ENCODE data around the gene PKM. TPM values are rescaled to one million over a fixed set of nuclear protein-coding genes. Genes with fewer than 3 reads are reported as not detected.

Gene PKM
- total RNA-seq, 1 donor from 2014 or later: 1,163 TPM

DNA sequence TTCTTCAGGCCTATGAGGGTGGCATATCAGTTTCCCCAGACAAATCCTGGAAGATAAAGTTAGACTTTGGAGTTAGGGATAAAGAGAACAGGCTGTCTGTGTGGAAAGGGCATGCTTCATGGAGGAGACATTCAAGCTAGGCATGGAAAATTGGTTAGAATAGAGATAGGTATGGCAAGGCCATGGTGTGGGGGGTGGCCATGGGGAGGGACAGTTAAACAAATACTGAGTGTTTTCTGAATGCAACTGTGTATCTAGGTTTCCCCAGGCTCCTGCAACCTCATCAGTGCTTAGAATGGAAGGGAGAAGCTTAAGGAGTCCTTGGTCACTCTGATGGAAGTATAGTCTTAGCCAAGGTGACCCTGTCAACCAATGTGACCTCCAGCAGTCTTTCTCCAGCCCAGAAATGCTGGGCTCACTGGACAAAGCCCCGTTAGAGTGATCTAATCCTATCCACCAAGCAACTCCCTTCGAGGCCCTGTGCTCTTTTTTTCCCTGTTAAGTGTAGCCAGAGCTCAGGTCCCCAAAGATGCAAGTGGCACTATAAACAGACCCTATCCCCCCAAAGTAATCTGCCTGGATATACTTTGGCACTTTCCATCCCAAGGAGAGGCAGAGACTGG is 5.5 kb upstream of the PKM start:
- peaks cover 28% of the 10 kb centered on the region for H3K4me1 Mint-ChIP-seq
- peaks cover 3% of the 10 kb centered on the region for H3K27me3 Mint-ChIP-seq (ENCODE audit: insufficient read depth, low read depth)
- Histone ChIP-seq H3K27me3 (peaks cover 97% of the 10 kb centered on the region), H3K4me1 (peaks cover 9% of the 10 kb centered on the region), H3K4me2 (no peak overlapping the region), H2AFZ (replicated peaks) (no peak overlapping the region), H3F3A (ENCODE audit: low read depth) (peaks cover 18% of the 10 kb centered on the region), H3K79me2 (ENCODE audit: low read depth) (no peaks in the 10 kb centered on the region), H3K36me3 (peaks cover 7% of the 10 kb centered on the region), H3K9ac (no peak overlapping the region), H3K9me3 (ENCODE audit: low read depth) (no peaks in the 10 kb centered on the region), H3K27ac (no peak overlapping the region), H3K4me3 (no peak overlapping the region), H4K20me1 (ENCODE audit: low read depth) (peaks cover 44% of the 10 kb centered on the region)
- H3K27ac Mint-ChIP-seq: no peak overlapping the region
- H3K9me3 Mint-ChIP-seq: no peaks in the 10 kb centered on the region
- no peak overlapping the region for H3K4me3 Mint-ChIP-seq
- H3K36me3 Mint-ChIP-seq: peaks cover 11% of the 10 kb centered on the region
- no peak for DNase-seq (ENCODE audit: low spot score)
- TF ChIP-seq EZH2phosphoT487 (IDR thresholded peaks at IDR 0.05): no peak
- TF ChIP-seq EZH2 (IDR thresholded peaks at IDR 0.05): no peak
- TF ChIP-seq, protein P1, sequence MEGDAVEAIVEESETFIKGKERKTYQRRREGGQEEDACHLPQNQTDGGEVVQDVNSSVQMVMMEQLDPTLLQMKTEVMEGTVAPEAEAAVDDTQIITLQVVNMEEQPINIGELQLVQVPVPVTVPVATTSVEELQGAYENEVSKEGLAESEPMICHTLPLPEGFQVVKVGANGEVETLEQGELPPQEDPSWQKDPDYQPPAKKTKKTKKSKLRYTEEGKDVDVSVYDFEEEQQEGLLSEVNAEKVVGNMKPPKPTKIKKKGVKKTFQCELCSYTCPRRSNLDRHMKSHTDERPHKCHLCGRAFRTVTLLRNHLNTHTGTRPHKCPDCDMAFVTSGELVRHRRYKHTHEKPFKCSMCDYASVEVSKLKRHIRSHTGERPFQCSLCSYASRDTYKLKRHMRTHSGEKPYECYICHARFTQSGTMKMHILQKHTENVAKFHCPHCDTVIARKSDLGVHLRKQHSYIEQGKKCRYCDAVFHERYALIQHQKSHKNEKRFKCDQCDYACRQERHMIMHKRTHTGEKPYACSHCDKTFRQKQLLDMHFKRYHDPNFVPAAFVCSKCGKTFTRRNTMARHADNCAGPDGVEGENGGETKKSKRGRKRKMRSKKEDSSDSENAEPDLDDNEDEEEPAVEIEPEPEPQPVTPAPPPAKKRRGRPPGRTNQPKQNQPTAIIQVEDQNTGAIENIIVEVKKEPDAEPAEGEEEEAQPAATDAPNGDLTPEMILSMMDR (IDR thresholded peaks at IDR 0.05): no peak

DNA sequence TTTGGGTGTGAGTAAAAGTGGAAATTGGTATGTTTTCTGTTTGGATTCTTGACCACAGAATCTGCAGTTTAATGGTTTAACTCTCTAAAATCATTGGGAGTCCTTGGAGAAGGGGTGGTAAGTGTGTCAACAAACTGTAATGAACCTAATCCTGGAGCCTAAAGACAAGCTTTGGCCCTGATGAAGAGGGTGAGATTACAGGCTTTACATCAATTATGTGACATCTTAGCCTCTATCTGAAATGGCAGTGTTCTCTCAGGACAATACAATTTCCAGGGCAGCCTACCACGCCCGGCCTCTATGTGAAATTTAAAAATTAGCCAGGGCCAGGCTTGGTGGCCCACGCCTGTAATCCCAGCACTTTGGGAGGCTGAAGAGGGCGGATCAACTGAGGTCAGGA is 4.3 kb upstream of the PKM start:
- H3F3A ChIP-seq (ENCODE audit: low read depth): peaks cover 26% of the 10 kb centered on the region
- no peak overlapping the region for H3K27ac ChIP-seq
- peaks cover 26% of the 10 kb centered on the region for H3K4me1 Mint-ChIP-seq
- H3K9me3 ChIP-seq (ENCODE audit: low read depth): no peaks in the 10 kb centered on the region
- H3K79me2 ChIP-seq (ENCODE audit: low read depth): peaks cover 6% of the 10 kb centered on the region
- no peak overlapping the region for H3K4me3 Mint-ChIP-seq
- H4K20me1 ChIP-seq (ENCODE audit: low read depth): peaks cover 32% of the 10 kb centered on the region
- no peak overlapping the region for H3K9ac ChIP-seq
- peaks cover 9% of the 10 kb centered on the region for H3K4me1 ChIP-seq
- no peak for DNase-seq (ENCODE audit: low spot score)
- no peak overlapping the region for H3K4me3 ChIP-seq
- H3K9me3 Mint-ChIP-seq: no peaks in the 10 kb centered on the region
- H3K27me3 ChIP-seq: peaks cover 85% of the 10 kb centered on the region
- H3K36me3 Mint-ChIP-seq: no peaks in the 10 kb centered on the region
- H3K27ac Mint-ChIP-seq: no peak overlapping the region
- no peaks in the 10 kb centered on the region for H3K36me3 ChIP-seq
- no peak overlapping the region for H2AFZ ChIP-seq (replicated peaks)
- H3K4me2 ChIP-seq: no peak overlapping the region
- TF ChIP-seq, protein P1 (IDR thresholded peaks at IDR 0.05): no peak
- TF ChIP-seq EZH2 (IDR thresholded peaks at IDR 0.05) (no peak), EZH2phosphoT487 (IDR thresholded peaks at IDR 0.05) (no peak)
- H3K27me3 Mint-ChIP-seq (ENCODE audit: insufficient read depth, low read depth): peaks cover 5% of the 10 kb centered on the region

DNA sequence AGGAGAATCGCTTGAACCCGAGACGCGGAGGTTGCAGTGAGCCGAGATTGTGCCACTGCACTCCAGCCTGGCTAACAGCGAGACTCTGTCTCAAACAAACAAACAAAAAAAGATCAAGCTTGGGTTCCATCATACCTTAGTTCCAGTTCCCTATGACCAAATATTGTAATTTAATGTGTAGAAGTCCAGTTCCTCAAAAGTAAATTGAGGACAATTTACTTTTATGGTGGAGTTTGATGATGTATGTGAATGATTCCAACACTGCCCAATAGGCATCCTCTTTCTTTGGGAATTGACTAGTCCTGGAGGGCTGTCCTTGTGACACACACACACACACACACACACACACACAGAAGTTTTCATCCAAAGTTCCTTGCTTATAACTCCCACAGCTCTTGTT is 2.8 kb upstream of the PKM start:
- Histone ChIP-seq H2AFZ (replicated peaks) (no peak overlapping the region), H3K36me3 (no peaks in the 10 kb centered on the region), H4K20me1 (ENCODE audit: low read depth) (peaks cover 33% of the 10 kb centered on the region), H3K4me1 (peaks cover 16% of the 10 kb centered on the region), H3F3A (ENCODE audit: low read depth) (peaks cover 36% of the 10 kb centered on the region), H3K27me3 (peaks cover 76% of the 10 kb centered on the region), H3K9ac (no peak overlapping the region), H3K79me2 (ENCODE audit: low read depth) (peaks cover 21% of the 10 kb centered on the region), H3K9me3 (ENCODE audit: low read depth) (no peaks in the 10 kb centered on the region), H3K27ac (no peak overlapping the region), H3K4me3 (no peak overlapping the region), H3K4me2 (no peak overlapping the region)
- no peak for DNase-seq (ENCODE audit: low spot score)
- H3K27me3 Mint-ChIP-seq (ENCODE audit: insufficient read depth, low read depth): peaks cover 5% of the 10 kb centered on the region
- no peaks in the 10 kb centered on the region for H3K9me3 Mint-ChIP-seq
- H3K27ac Mint-ChIP-seq: no peak overlapping the region
- H3K36me3 Mint-ChIP-seq: peaks cover 5% of the 10 kb centered on the region
- TF ChIP-seq, protein P1 (IDR thresholded peaks at IDR 0.05): no peak
- no peak for TF ChIP-seq EZH2phosphoT487 (IDR thresholded peaks at IDR 0.05)
- no peak for TF ChIP-seq EZH2 (IDR thresholded peaks at IDR 0.05)
- peaks cover 32% of the 10 kb centered on the region for H3K4me1 Mint-ChIP-seq
- H3K4me3 Mint-ChIP-seq: no peak overlapping the region
